H9 (cell line): ENCODE results near the gene SIKE1. TPM values are rescaled to one million over a fixed set of nuclear protein-coding genes. Genes with fewer than 3 reads are reported as not detected.

Experiments used
- DNase-seq: peaks from one replicate; pipeline ENCODE4 v3.0.0-alpha.2; 2017
- H2AFZ ChIP-seq: one replicate; pipeline ENCODE4 v1.6.1; 2013; ENCODE audit warnings: mild to moderate bottlenecking, low read length, control low read depth, moderate library complexity
- H2AK5ac ChIP-seq: 2 replicates; pipeline ENCODE4 v1.6.1; 2013; ENCODE audit warnings: low read length, control low read depth, mixed read lengths; ENCODE audit not compliant: insufficient read length
- H2BK120ac ChIP-seq: one replicate; pipeline ENCODE4 v1.6.1; 2013; ENCODE audit warnings: low read depth, mild to moderate bottlenecking, low read length, control low read depth, inconsistent platforms; ENCODE audit not compliant: poor library complexity, severe bottlenecking
- H2BK12ac ChIP-seq: 2 replicates; pipeline ENCODE4 v1.6.1; 2013; ENCODE audit warnings: low read length, control low read depth, mixed read lengths, low read depth; ENCODE audit not compliant: insufficient read length
- H2BK15ac ChIP-seq: 2 replicates; pipeline ENCODE4 v1.6.1; 2013; ENCODE audit warnings: low read depth, low read length, control low read depth
- H2BK20ac ChIP-seq: one replicate; pipeline ENCODE4 v1.6.1; 2013; ENCODE audit warnings: low read depth, mild to moderate bottlenecking, low read length, control low read depth, inconsistent platforms; ENCODE audit not compliant: poor library complexity, severe bottlenecking
- H2BK5ac ChIP-seq: 2 replicates; pipeline ENCODE4 v1.6.1; 2013; ENCODE audit warnings: low read length, control low read depth, mixed read lengths; ENCODE audit not compliant: insufficient read length
- H3K14ac ChIP-seq: 2 replicates; pipeline ENCODE4 v1.6.1; 2013; ENCODE audit warnings: low read length, control low read depth; ENCODE audit not compliant: insufficient read depth
- H3K18ac ChIP-seq: 2 replicates; pipeline ENCODE4 v1.6.1; 2013; ENCODE audit warnings: low read depth, mild to moderate bottlenecking, mixed read lengths, low read length, control low read depth; ENCODE audit not compliant: insufficient read length
- H3K23ac ChIP-seq: 2 replicates; pipeline ENCODE4 v1.6.1; 2013; ENCODE audit warnings: low read length, control low read depth, mixed read lengths, low read depth; ENCODE audit not compliant: insufficient read length
- H3K23me2 ChIP-seq: 2 replicates; pipeline ENCODE4 v1.6.1; 2013; ENCODE audit warnings: low read depth, mild to moderate bottlenecking, mixed read lengths, low read length, control low read depth; ENCODE audit not compliant: insufficient read length, poor library complexity, severe bottlenecking
- H3K27ac ChIP-seq: 2 replicates; pipeline ENCODE4 v1.5.1; 2013; ENCODE audit warnings: low read length, control low read depth, mixed read lengths, low read depth; ENCODE audit not compliant: insufficient read length
- H3K27me3 ChIP-seq: 2 replicates; pipeline ENCODE4 v1.6.1; 2013; ENCODE audit warnings: low read length, control low read depth, inconsistent platforms; ENCODE audit not compliant: insufficient read depth
- H3K4ac ChIP-seq: 2 replicates; pipeline ENCODE4 v1.6.1; 2013; ENCODE audit warnings: low read depth, mild to moderate bottlenecking, control low read depth, inconsistent platforms, low read length, moderate library complexity
- H3K4me1 ChIP-seq: 2 replicates; pipeline ENCODE4 v1.6.1; 2013; ENCODE audit warnings: low read length, control low read depth, inconsistent platforms; ENCODE audit not compliant: insufficient read depth
- H3K4me2 ChIP-seq: 2 replicates; pipeline ENCODE4 v1.6.1; 2013; ENCODE audit warnings: low read length, control low read depth, mixed read lengths; ENCODE audit not compliant: insufficient read length, insufficient read depth
- H3K56ac ChIP-seq: 2 replicates; pipeline ENCODE4 v1.6.1; 2013; ENCODE audit warnings: low read depth, mild to moderate bottlenecking, mixed read lengths, low read length, control low read depth; ENCODE audit not compliant: insufficient read length
- H3K79me1 ChIP-seq: 2 replicates; pipeline ENCODE4 v1.6.1; 2013; ENCODE audit warnings: low read depth, mild to moderate bottlenecking, moderate library complexity, low read length, control low read depth, inconsistent platforms; ENCODE audit not compliant: insufficient read depth, poor library complexity, severe bottlenecking
- H3K79me2 ChIP-seq: 2 replicates; pipeline ENCODE4 v1.6.1; 2013; ENCODE audit warnings: low read length, control low read depth, inconsistent platforms; ENCODE audit not compliant: insufficient read depth
- H3K9ac ChIP-seq: 2 replicates; pipeline ENCODE4 v1.6.1; 2013; ENCODE audit warnings: low read length, control low read depth, mixed read lengths; ENCODE audit not compliant: insufficient read length; ENCODE audit errors: extremely low read depth
- H3K9me3 ChIP-seq: one replicate; pipeline ENCODE4 v1.6.1; 2013; ENCODE audit warnings: low read depth, low read length, inconsistent platforms; ENCODE audit not compliant: control insufficient read depth
- H3T11ph ChIP-seq: one replicate; pipeline ENCODE4 v1.6.1; 2013; ENCODE audit warnings: mild to moderate bottlenecking, low read length, control low read depth, inconsistent platforms
- H4K20me1 ChIP-seq: one replicate; pipeline ENCODE4 v1.6.1; 2013; ENCODE audit not compliant: control insufficient read depth, insufficient read length, insufficient read depth
- H4K5ac ChIP-seq: 2 replicates; pipeline ENCODE4 v1.6.1; 2013; ENCODE audit warnings: low read depth, mild to moderate bottlenecking, mixed read lengths, low read length, control low read depth; ENCODE audit not compliant: insufficient read length
- H4K8ac ChIP-seq: replicated peaks from 2 replicates; pipeline ENCODE4 v1.6.1; 2013; ENCODE audit warnings: low read length, control low read depth, mixed read lengths, low read depth; ENCODE audit not compliant: insufficient read length
- H4K91ac ChIP-seq: 2 replicates; pipeline ENCODE4 v1.6.1; 2013; ENCODE audit warnings: low read depth, mild to moderate bottlenecking, moderate library complexity, mixed read lengths, low read length, control low read depth; ENCODE audit not compliant: insufficient read length
- H3K27ac Mint-ChIP-seq, 3 experiments: 2 replicates in 2 of 3; 3 replicates in 1 of 3; pipeline ENCODE4 v1.8.0; 2020 to 2021; ENCODE audit warnings: mixed read lengths in 3 of 3, mild to moderate bottlenecking in 1 of 3, moderate library complexity in 1 of 3
- H3K27me3 Mint-ChIP-seq: 2 replicates; pipeline ENCODE4 v1.8.0; 2021; ENCODE audit warnings: low read depth, mild to moderate bottlenecking, moderate library complexity, mixed read lengths
- H3K36me3 Mint-ChIP-seq, 3 experiments: 2 replicates in 2 of 3; 3 replicates in 1 of 3; pipeline ENCODE4 v1.8.0; 2020 to 2021; ENCODE audit warnings: low read depth in 3 of 3, mixed read lengths in 3 of 3; ENCODE audit not compliant: insufficient read depth in 1 of 3
- H3K4me1 Mint-ChIP-seq, 2 experiments: 2 replicates each; pipeline ENCODE4 v1.8.0; 2020; ENCODE audit warnings: mixed read lengths in 2 of 2
- H3K4me3 Mint-ChIP-seq, 2 experiments: 2 replicates in 1 of 2; 3 replicates in 1 of 2; pipeline ENCODE4 v1.8.0; 2020 to 2021; ENCODE audit warnings: mild to moderate bottlenecking in 2 of 2, mixed read lengths in 2 of 2, moderate library complexity in 1 of 2
- H3K9me3 Mint-ChIP-seq, 2 experiments: 2 replicates in 1 of 2; 3 replicates in 1 of 2; pipeline ENCODE4 v1.8.0; 2020; ENCODE audit warnings: mild to moderate bottlenecking in 2 of 2, mixed read lengths in 2 of 2, moderate library complexity in 1 of 2
- CTCF ChIP-seq: fragments of 200-600 bp; sonication (generic); conservative IDR thresholded peaks from 3 replicates; pipeline ENCODE4 v1.8.0; 2021; ENCODE audit warnings: antibody characterized with exemption, mild to moderate bottlenecking
- WGBS: extraction: QIAGEN DNeasy Blood & Tissue Kit; methylation state at CpG from one replicate; pipeline ENCODE4 v1.1.7; 2013; ENCODE audit warnings: missing lambda C conversion rate, low lambda C conversion rate, mixed read lengths; ENCODE audit not compliant: insufficient read length; ENCODE audit errors: extremely low coverage; 5-methylcytosine and 5-hydroxymethylcytosine counted together
- total RNA-seq: library from RNA; stranded (reverse); gene quantifications from 2 replicates; pipeline ENCODE4 v1.2.1, GENCODE V29; 2021

SIKE1 gene
- total RNA-seq, 1 experiment from 2014 or later, result 75.3 TPM

GRCh38 chr1:114750780-114751179, 29.7 kb downstream of the SIKE1 start:
- Histone ChIP-seq H2BK15ac (no peak overlapping the region), H3K4me1 (peaks cover 5% of the 10 kb centered on the region; the same call in 1 of the 2 replicates), H4K20me1 (peaks cover 3% of the 10 kb centered on the region), H2BK5ac (no peak overlapping the region), H3K23ac (no peak overlapping the region), H3K27ac (no peak overlapping the region), H2AFZ (no peak overlapping the region), H3K56ac (no peak overlapping the region), H3K4ac (no peak overlapping the region), H3K9me3 (no peaks in the 10 kb centered on the region), H3T11ph (no peak overlapping the region), H3K79me2 (peaks cover 71% of the 10 kb centered on the region), H3K23me2 (no peaks in the 10 kb centered on the region), H4K5ac (no peak overlapping the region), H3K27me3 (no peaks in the 10 kb centered on the region), H4K91ac (no peak overlapping the region), H3K4me2 (no peak overlapping the region), H3K79me1 (peaks cover 5% of the 10 kb centered on the region), H3K18ac (no peak overlapping the region), H2BK12ac (no peak overlapping the region), H2BK20ac (no peak overlapping the region), H3K14ac (no peak overlapping the region), H4K8ac (no peak overlapping the region), H3K9ac (no peak overlapping the region), H2BK120ac (no peak overlapping the region), H2AK5ac (no peak overlapping the region)
- Mint-ChIP-seq H3K9me3 (no peaks in the 10 kb centered on the region), H3K27me3 (no peaks in the 10 kb centered on the region), H3K36me3 (peaks cover 33 to 59% (median 55%) of the 10 kb centered on the region in 3 experiments; a peak in 6 of 7 replicates), H3K4me1 (peaks cover 37 to 41% of the 10 kb centered on the region in 2 experiments), H3K27ac (no peak overlapping the region), H3K4me3 (no peak overlapping the region)
- DNase-seq, result no peak
- no peak for TF ChIP-seq CTCF
- no CpG with 5 or more reads among the region's 5 CpGs for WGBS
